Fibroblast of skin of right quadriceps (primary cell): ENCODE data around the gene KRTAP4-1.
"Not testable (repeated sequence)": the region's sequence is repeated elsewhere in the genome, so short reads cannot be mapped to it uniquely, and the experiment has no call there.

Experiments used
- DNase-seq: peaks from one replicate; pipeline ENCODE4 v3.0.0-alpha.2; 2013

The KRTAP4-1 gene

GRCh38 chr17:41184480-41184961, at the start of gene KRTAP4-1:
TSS of gene KRTAP4-1 (minus strand) at chr17:41184911. CDS start at chr17:41184854, 57 bp downstream.
- DNase-seq = no peak

- DNase-seq = not testable (repeated sequence)
These were observed 47.8 kb upstream of the KRTAP4-1 start, which contains the start of gene KRTAP9-3 for GRCh38 chr17:41232399-41233105. TSS of gene KRTAP9-3 (plus strand) at chr17:41232449. CDS start at chr17:41232502, 53 bp downstream.

GRCh38 chr17:41231731-41232130, 47.0 kb upstream of the KRTAP4-1 start:
- DNase-seq = no peak

GRCh38 chr17:41230094-41230493, 45.4 kb upstream of the KRTAP4-1 start:
- DNase-seq = no peak

GRCh38 chr17:41226598-41227095, 41.9 kb upstream of the KRTAP4-1 start, which contains the start of gene KRTAP9-2:
TSS of gene KRTAP9-2 (plus strand) at chr17:41226648. CDS start at chr17:41226655, 7 bp downstream.
- DNase-seq = not testable (repeated sequence)

- DNase-seq = no peak
These were observed 41.3 kb upstream of the KRTAP4-1 start for GRCh38 chr17:41226051-41226450.

- peak; percentile 15 for DNase-seq
These were observed 39.1 kb upstream of the KRTAP4-1 start for GRCh38 chr17:41223821-41224220.

- no peak for DNase-seq
These were observed 31.0 kb upstream of the KRTAP4-1 start for GRCh38 chr17:41215681-41216080.

- no peak for DNase-seq
These were observed 27.9 kb upstream of the KRTAP4-1 start for GRCh38 chr17:41212524-41213169.

- peak; percentile 39 for DNase-seq
These were observed 27.2 kb upstream of the KRTAP4-1 start for GRCh38 chr17:41211845-41212466.

GRCh38 chr17:41199421-41200078, 14.8 kb upstream of the KRTAP4-1 start:
- no peak for DNase-seq

- DNase-seq = no peak
These were observed 11.4 kb upstream of the KRTAP4-1 start for GRCh38 chr17:41196068-41196467.

- DNase-seq = no peak
These were observed 5.6 kb upstream of the KRTAP4-1 start for GRCh38 chr17:41190328-41190727.

- DNase-seq = not testable (repeated sequence)
These were observed 5.2 kb upstream of the KRTAP4-1 start, which contains the start of gene KRTAP9-1 for GRCh38 chr17:41189837-41190318. TSS of gene KRTAP9-1 (plus strand) at chr17:41189887. CDS start at chr17:41189887, 0 bp downstream.

- DNase-seq = no peak
These were observed 2.2 kb upstream of the KRTAP4-1 start for GRCh38 chr17:41186872-41187271.

- DNase-seq = no peak
These were observed 290 bp upstream of the KRTAP4-1 start for GRCh38 chr17:41185001-41185400.

- DNase-seq = peak; percentile 50
These were observed 5.7 kb downstream of the KRTAP4-1 start for GRCh38 chr17:41178843-41179616.

- peak; percentile 47 for DNase-seq
These were observed 6.4 kb downstream of the KRTAP4-1 start for GRCh38 chr17:41178341-41178740.

GRCh38 chr17:41177727-41178271, 6.9 kb downstream of the KRTAP4-1 start, which contains the start of gene KRTAP4-2:
TSS of gene KRTAP4-2 (minus strand) at chr17:41178221. CDS start at chr17:41178164, 57 bp downstream.
- no peak for DNase-seq

GRCh38 chr17:41176744-41177387, 7.8 kb downstream of the KRTAP4-1 start:
- DNase-seq = no peak

- DNase-seq = peak; percentile 31
These were observed 12.8 kb downstream of the KRTAP4-1 start for GRCh38 chr17:41171886-41172285.
